SK-N-SH treated with all-trans-retinoic acid at 6 μM for 48 hours (cell line): ENCODE measurements around the gene SMG7.

Source experiments
- ATAC-seq: fragments of 200-7000 bp; cut with Tn5 transposase; 3 replicates; pipeline ENCODE4 v1.9.1; 2020; ENCODE audit warnings: mild to moderate bottlenecking, moderate library complexity
- ARNTL ChIP-seq: fragments of 450-650 bp; formaldehyde crosslinking; IDR thresholded peaks from 2 replicates; pipeline ENCODE4 v1.5.0; 2020; ENCODE audit warnings: low read depth, mild to moderate bottlenecking, moderate library complexity, borderline replicate concordance
- BACH2 ChIP-seq: fragments of 250-450 bp; sonication (Bioruptor Pico); IDR thresholded peaks from 2 replicates; pipeline ENCODE4 v1.9.0; 2021; ENCODE audit warnings: mild to moderate bottlenecking, borderline replicate concordance
- CREB5 ChIP-seq: fragments of 250-450 bp; sonication (Bioruptor Pico); IDR thresholded peaks from 2 replicates; pipeline ENCODE4 v1.5.1; 2020; ENCODE audit warnings: low read depth, mild to moderate bottlenecking, moderate library complexity
- CSRNP3 ChIP-seq: fragments of 250-450 bp; sonication (Bioruptor Pico); IDR thresholded peaks from 2 replicates; pipeline ENCODE4 v1.5.1; 2021; ENCODE audit warnings: mild to moderate bottlenecking, moderate library complexity
- ESRRG ChIP-seq: fragments of 250-450 bp; sonication (Bioruptor Pico); IDR thresholded peaks from 2 replicates; pipeline ENCODE4 v1.6.1; 2021; ENCODE audit warnings: mild to moderate bottlenecking
- GLIS3 ChIP-seq: fragments of 250-450 bp; sonication (Bioruptor Pico); IDR thresholded peaks from 2 replicates; pipeline ENCODE4 v1.5.0; 2020; ENCODE audit warnings: mild to moderate bottlenecking, moderate library complexity
- ISL1 ChIP-seq: fragments of 250-450 bp; sonication (Bioruptor Pico); IDR thresholded peaks from 2 replicates; pipeline ENCODE4 v2.1.2; 2022; ENCODE audit warnings: mild to moderate bottlenecking, moderate library complexity
- OSR1 ChIP-seq: fragments of 250-450 bp; sonication (Bioruptor Pico); IDR thresholded peaks from 2 replicates; pipeline ENCODE4 v1.8.0; 2022; ENCODE audit warnings: moderate library complexity, mild to moderate bottlenecking, inconsistent platforms
- PATZ1 ChIP-seq: fragments of 250-450 bp; sonication (Bioruptor Pico); IDR thresholded peaks from 2 replicates; pipeline ENCODE4 v1.8.0; 2020; ENCODE audit warnings: mild to moderate bottlenecking, moderate library complexity, borderline replicate concordance
- PPARA ChIP-seq: fragments of 250-450 bp; sonication (Bioruptor Pico); IDR thresholded peaks from 2 replicates; pipeline ENCODE4 v1.5.0; 2020; ENCODE audit warnings: mild to moderate bottlenecking, borderline replicate concordance
- RARB ChIP-seq: fragments of 250-450 bp; sonication (Bioruptor Pico); IDR thresholded peaks from 2 replicates; pipeline ENCODE4 v1.8.0; 2021; ENCODE audit warnings: mild to moderate bottlenecking, moderate library complexity
- SNAI2 ChIP-seq: fragments of 250-450 bp; sonication (Bioruptor Pico); IDR thresholded peaks from 2 replicates; pipeline ENCODE4 v1.5.0; 2020; ENCODE audit warnings: mild to moderate bottlenecking, moderate library complexity
- TCF4 ChIP-seq: fragments of 250-450 bp; sonication (Bioruptor Pico); IDR thresholded peaks from 2 replicates; pipeline ENCODE4 v1.8.0; 2021; ENCODE audit warnings: mild to moderate bottlenecking, moderate library complexity, borderline replicate concordance
- TOX ChIP-seq: fragments of 250-450 bp; sonication (Bioruptor Pico); IDR thresholded peaks from 2 replicates; pipeline ENCODE4 v1.8.0; 2021; ENCODE audit warnings: mild to moderate bottlenecking, moderate library complexity, borderline replicate concordance
- TSHZ2 ChIP-seq: fragments of 250-450 bp; sonication (Bioruptor Pico); IDR thresholded peaks from 2 replicates; pipeline ENCODE4 v1.5.0; 2020; ENCODE audit warnings: mild to moderate bottlenecking, moderate library complexity
- ZFP30 ChIP-seq: fragments of 450-650 bp; formaldehyde crosslinking; IDR thresholded peaks from 2 replicates; pipeline ENCODE4 v1.5.0; 2022; ENCODE audit warnings: mild to moderate bottlenecking, moderate library complexity
- ZNF565 ChIP-seq: fragments of 450-650 bp; formaldehyde crosslinking; conservative IDR thresholded peaks from 2 replicates; pipeline ENCODE4 v1.5.0; 2020; ENCODE audit warnings: low read depth, mild to moderate bottlenecking, moderate library complexity
- ZNF8 ChIP-seq: fragments of 450-650 bp; formaldehyde crosslinking; IDR thresholded peaks from 2 replicates; pipeline ENCODE4 v1.5.0; 2020; ENCODE audit warnings: mild to moderate bottlenecking, moderate library complexity

SMG7 gene

GRCh38 chr1:183582021-183582713 is 109.9 kb downstream of the SMG7 start:
- TF ChIP-seq PATZ1 (no peak), ZNF565 (CRISPR knock-in tag) (no peak), BACH2 (CRISPR knock-in tag) (no peak), RARB (CRISPR knock-in tag) (no peak), CREB5 (CRISPR knock-in tag) (no peak), ARNTL (CRISPR knock-in tag) (no peak), PPARA (no peak), ZFP30 (CRISPR knock-in tag) (no peak), SNAI2 (CRISPR knock-in tag) (no peak), TCF4 (CRISPR knock-in tag) (no peak), ZNF8 (CRISPR knock-in tag) (no peak), OSR1 (CRISPR knock-in tag) (no peak)
- no peak for ATAC-seq

- TF ChIP-seq ZNF8 (CRISPR knock-in tag) (no peak), ISL1 (CRISPR knock-in tag) (no peak), TCF4 (CRISPR knock-in tag) (no peak), GLIS3 (CRISPR knock-in tag) (no peak), RARB (CRISPR knock-in tag) (no peak), PATZ1 (no peak), SNAI2 (CRISPR knock-in tag) (no peak), TOX (CRISPR knock-in tag) (no peak), ESRRG (CRISPR knock-in tag) (no peak), OSR1 (CRISPR knock-in tag) (no peak)
- no peak for ATAC-seq
Measured at GRCh38 chr1:183583466-183583865, 111.2 kb downstream of the SMG7 start.

- TF ChIP-seq PPARA: no peak
- TF ChIP-seq CSRNP3 (CRISPR knock-in tag): no peak
- TF ChIP-seq ESRRG (CRISPR knock-in tag): no peak
- no peak for TF ChIP-seq OSR1 (CRISPR knock-in tag)
- TF ChIP-seq ISL1 (CRISPR knock-in tag): no peak
- no peak for TF ChIP-seq RARB (CRISPR knock-in tag)
- no peak for TF ChIP-seq PATZ1
- no peak for TF ChIP-seq GLIS3 (CRISPR knock-in tag)
- TF ChIP-seq, all 23 proteins: peak for 0
- no peak for ATAC-seq
Measured at GRCh38 chr1:183584147-183584546, 111.8 kb downstream of the SMG7 start.

- ATAC-seq: peak; percentile 54; the same call in 1 of the 3 replicates
- TF ChIP-seq ESRRG (CRISPR knock-in tag) (no peak), TOX (CRISPR knock-in tag) (no peak), TCF4 (CRISPR knock-in tag) (no peak), TSHZ2 (CRISPR knock-in tag) (no peak), BACH2 (CRISPR knock-in tag) (no peak), SNAI2 (CRISPR knock-in tag) (no peak)
Measured at GRCh38 chr1:183585038-183585437, 112.7 kb downstream of the SMG7 start.
